ENCODE measurements around the gene TBC1D30. TPM values are rescaled to one million over a fixed set of nuclear protein-coding genes. Genes with fewer than 3 reads are reported as not detected.

The TBC1D30 gene
- total RNA-seq, 1 donor from 2014 or later, result 5.6 TPM

DNA sequence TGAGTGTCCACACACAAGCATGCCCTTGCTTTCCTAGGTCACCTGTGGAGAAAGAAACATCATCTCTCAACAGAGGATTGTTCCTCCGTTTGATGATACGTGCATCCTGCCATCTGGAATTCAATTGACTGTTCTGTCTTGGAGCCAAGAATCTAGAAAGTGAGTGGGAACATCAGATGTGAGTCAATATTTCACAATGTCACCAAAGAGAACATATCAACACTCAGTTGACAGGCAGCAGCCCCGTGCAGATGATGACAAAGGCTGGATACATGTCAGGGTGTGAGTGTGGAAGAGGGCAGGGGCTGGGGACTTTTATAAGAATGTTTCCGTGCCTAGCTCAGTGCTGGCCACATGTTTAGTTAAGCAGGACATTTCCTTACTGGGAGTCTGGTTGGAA lies 76.1 kb downstream of the TBC1D30 start:
- H3K36me3 Mint-ChIP-seq, result no peaks in the 10 kb centered on the region
- no peaks in the 10 kb centered on the region for H3K9me3 Mint-ChIP-seq
- no peak for DNase-seq (ENCODE audit: extremely low spot score, unreplicated experiment)
- H3K27me3 Mint-ChIP-seq, result no peaks in the 10 kb centered on the region
- no peaks in the 10 kb centered on the region for H3K4me1 Mint-ChIP-seq (ENCODE audit: unreplicated experiment)
- no peak for TF ChIP-seq CTCF (conservative IDR thresholded peaks at IDR 0.05)
- no peak overlapping the region for H3K27ac Mint-ChIP-seq
- no peak overlapping the region for H3K4me3 Mint-ChIP-seq

DNA sequence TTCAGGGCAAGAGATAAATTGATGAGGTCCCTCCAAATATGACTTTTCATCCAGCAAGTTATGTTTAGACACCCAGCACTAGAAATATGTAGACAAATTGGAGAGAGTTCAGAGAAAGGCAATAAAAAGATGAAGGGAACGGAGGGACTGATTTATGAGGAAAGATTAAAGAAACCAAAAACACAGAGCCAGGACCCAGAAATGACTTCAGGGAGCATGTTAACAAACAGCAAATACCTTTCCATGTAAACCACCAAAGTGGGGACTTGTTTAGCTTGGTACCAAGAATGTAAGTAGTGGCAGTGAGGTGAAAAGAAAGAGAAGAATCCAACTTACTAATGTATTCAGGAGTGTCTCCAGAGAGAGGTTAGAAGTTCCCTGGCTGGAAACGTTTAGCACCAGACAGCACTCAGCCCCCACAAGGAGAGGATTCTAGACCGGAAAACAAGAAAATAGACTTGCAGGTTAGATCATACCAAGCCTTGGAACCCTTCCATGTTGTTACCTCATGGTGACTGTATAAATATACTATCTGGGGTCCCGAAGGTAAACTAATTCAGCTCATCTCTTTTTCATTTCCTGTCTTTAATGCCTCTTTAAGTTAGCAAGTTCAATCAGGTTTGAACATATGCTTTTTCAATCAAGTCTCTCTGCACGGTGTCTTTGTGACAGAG lies 79.2 kb downstream of the TBC1D30 start:
- Mint-ChIP-seq H3K27me3 (peaks cover 13% of the 10 kb centered on the region), H3K4me1 (ENCODE audit: unreplicated experiment) (no peaks in the 10 kb centered on the region), H3K9me3 (no peaks in the 10 kb centered on the region), H3K36me3 (no peaks in the 10 kb centered on the region), H3K4me3 (no peak overlapping the region), H3K27ac (no peak overlapping the region)
- no peak for DNase-seq (ENCODE audit: extremely low spot score, unreplicated experiment)
- TF ChIP-seq CTCF (conservative IDR thresholded peaks at IDR 0.05), result no peak

DNA sequence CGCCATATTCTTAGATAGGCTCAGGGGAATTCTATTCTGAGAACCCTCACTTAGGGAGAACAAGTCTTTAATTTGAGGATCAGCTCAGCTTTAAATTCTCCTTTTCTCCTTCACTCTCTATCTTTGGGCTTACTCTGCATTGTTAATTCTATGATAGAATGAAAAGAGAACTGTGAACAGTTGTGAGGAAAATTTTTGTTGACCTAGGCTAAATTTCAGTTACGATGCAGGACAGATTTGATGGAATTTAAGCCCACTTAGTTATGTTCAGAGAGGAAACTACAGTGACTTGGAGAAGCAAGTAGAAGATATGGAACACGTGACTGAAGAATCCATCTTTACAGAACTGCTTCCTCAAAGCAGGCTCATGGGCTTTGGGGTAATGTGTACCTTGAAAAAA lies 82.7 kb downstream of the TBC1D30 start:
- TF ChIP-seq CTCF (conservative IDR thresholded peaks at IDR 0.05), result no peak
- Mint-ChIP-seq H3K27me3 (peaks cover 25% of the 10 kb centered on the region), H3K36me3 (no peaks in the 10 kb centered on the region), H3K4me1 (ENCODE audit: unreplicated experiment) (peaks cover 8% of the 10 kb centered on the region), H3K27ac (no peak overlapping the region), H3K9me3 (no peaks in the 10 kb centered on the region), H3K4me3 (no peak overlapping the region)
- no peak for DNase-seq (ENCODE audit: extremely low spot score, unreplicated experiment)

DNA sequence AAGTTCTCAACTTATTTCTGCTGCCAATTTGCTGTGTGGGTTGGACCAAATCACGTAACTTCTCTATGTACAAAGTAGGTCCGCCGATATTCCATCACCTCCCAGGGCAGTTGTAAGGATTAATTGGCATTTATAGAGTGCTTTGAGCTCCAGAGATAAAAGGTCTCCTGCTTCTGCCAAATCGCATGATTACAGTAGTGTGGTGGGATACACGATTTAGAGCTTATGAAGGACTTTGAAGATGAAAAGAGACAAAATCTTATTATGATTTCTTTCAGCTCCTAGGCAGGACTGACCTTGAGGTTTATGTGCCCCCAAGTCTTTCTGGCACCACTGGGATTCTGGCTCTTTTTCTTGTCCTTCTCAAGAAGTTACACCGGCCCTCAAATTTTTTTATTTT lies 84.7 kb downstream of the TBC1D30 start:
- H3K4me1 Mint-ChIP-seq (ENCODE audit: unreplicated experiment), result peaks cover 9% of the 10 kb centered on the region
- H3K27ac Mint-ChIP-seq, result no peak overlapping the region
- no peaks in the 10 kb centered on the region for H3K9me3 Mint-ChIP-seq
- H3K4me3 Mint-ChIP-seq, result no peak overlapping the region
- TF ChIP-seq CTCF (conservative IDR thresholded peaks at IDR 0.05), result no peak
- peaks cover 30% of the 10 kb centered on the region for H3K27me3 Mint-ChIP-seq
- no peaks in the 10 kb centered on the region for H3K36me3 Mint-ChIP-seq
- no peak for DNase-seq (ENCODE audit: extremely low spot score, unreplicated experiment)

- no peaks in the 10 kb centered on the region for H3K36me3 Mint-ChIP-seq
- H3K27me3 Mint-ChIP-seq, result peaks cover 31% of the 10 kb centered on the region
- TF ChIP-seq CTCF (conservative IDR thresholded peaks at IDR 0.05), result no peak
- H3K9me3 Mint-ChIP-seq, result no peaks in the 10 kb centered on the region
- H3K4me3 Mint-ChIP-seq, result no peak overlapping the region
- peaks cover 9% of the 10 kb centered on the region for H3K4me1 Mint-ChIP-seq (ENCODE audit: unreplicated experiment)
- DNase-seq (ENCODE audit: extremely low spot score, unreplicated experiment), result no peak
- H3K27ac Mint-ChIP-seq, result no peak overlapping the region
Measured at GRCh38 chr12:64911081-64911480, 86.6 kb downstream of the TBC1D30 start.
